HG03280 (cell line): ENCODE data around the gene CHRD.

ENCODE experiments used
- ATAC-seq: cut with Tn5 transposase; IDR thresholded peaks from one replicate; pipeline ENCODE4 v1.9.1; 2021; ENCODE audit warnings: mild to moderate bottlenecking, moderate library complexity; ENCODE audit not compliant: unreplicated experiment

CHRD gene

GRCh38 chr3:184360929-184361531 lies 18.8 kb upstream of the CHRD start:
- ATAC-seq = no peak

DNA sequence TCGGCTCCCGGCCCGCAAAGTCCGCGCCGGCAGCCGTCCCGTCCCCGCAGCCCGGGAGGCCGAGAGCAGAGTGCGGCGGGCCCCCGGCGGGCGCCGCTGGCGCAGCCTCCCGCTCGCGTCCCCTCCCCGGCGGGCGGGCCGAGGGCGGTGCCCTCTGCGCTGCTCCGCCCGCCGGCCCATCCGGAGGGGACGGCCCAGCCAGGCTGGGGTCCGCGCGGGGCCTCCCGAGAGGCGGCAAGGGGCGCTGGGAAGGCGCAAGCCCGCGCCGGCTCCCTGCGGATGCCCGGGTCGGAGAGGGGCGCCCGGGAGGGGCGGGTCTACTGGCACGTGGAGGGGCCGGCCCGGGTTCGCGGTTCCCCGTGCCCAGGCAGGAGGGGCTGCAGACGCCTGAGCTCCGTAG lies 18.3 kb upstream of the CHRD start, which contains the start of the genes CLCN2 and POLR2H:
CLCN2 (minus strand) TSS at position 74 of the 400 bp plus-strand sequence. CDS start 126 bp downstream, outside the sequence.
POLR2H (plus strand) TSS at position 179 of the 400 bp plus-strand sequence. CDS start 1,783 bp downstream, outside the sequence.
- ATAC-seq = peak; percentile 36

- ATAC-seq = peak; percentile 6
Observed at GRCh38 chr3:184361932-184362667, 17.8 kb upstream of the CHRD start.

GRCh38 chr3:184362668-184363546 lies 16.9 kb upstream of the CHRD start:
- peak; percentile 89 for ATAC-seq

- ATAC-seq = no peak
Observed at GRCh38 chr3:184366619-184367289, 13.1 kb upstream of the CHRD start.

DNA sequence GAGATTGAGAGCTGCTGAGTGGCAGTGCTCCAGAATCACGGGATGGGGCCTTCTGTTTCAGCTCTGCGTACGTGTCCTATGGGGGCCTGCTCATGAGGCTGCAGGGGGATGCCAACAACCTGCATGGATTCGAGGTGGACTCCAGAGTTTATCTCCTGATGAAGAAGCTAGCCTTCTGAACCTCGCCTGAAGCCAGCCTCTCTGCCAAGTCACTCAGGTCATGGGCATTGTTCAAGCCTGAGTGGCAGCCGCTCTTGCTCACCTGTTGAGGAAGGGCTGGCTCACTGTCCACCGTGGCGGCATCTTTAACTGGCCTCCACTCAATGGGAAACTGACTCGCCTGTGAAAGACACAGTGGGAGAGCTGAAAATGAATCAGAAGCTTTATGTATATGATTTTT lies 11.7 kb upstream of the CHRD start:
- ATAC-seq = no peak

DNA sequence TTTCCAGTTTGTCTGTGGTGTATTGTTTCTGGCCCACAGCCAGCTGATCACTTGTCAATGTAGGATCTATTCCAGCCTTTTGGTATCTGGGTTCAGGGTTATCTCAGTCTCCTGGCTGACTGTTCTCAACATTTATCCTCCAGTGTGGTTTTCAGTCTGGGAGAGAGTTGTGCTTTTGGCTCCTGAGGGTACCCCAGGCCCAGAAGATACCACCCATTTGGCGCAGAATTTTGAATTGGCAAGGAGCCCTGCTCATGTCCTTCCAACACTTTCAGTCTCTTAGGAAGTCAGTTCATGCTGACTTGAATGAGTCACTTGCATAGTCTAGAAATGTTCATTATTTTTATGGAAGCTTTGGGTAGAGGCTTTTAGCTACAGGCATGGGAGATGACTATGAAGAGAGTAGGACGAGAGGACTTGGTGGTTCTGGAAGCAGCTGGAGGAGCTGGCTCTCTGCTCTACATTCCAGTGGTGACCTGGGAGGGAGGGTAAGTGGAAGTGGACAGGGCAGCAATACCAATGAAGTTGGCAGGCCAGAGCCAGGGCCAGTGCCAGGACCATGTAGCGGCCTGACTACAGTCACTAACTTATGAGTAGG lies 11.2 kb upstream of the CHRD start:
- no peak for ATAC-seq

- ATAC-seq = no peak
Observed at GRCh38 chr3:184371570-184372018, 8.3 kb upstream of the CHRD start.

DNA sequence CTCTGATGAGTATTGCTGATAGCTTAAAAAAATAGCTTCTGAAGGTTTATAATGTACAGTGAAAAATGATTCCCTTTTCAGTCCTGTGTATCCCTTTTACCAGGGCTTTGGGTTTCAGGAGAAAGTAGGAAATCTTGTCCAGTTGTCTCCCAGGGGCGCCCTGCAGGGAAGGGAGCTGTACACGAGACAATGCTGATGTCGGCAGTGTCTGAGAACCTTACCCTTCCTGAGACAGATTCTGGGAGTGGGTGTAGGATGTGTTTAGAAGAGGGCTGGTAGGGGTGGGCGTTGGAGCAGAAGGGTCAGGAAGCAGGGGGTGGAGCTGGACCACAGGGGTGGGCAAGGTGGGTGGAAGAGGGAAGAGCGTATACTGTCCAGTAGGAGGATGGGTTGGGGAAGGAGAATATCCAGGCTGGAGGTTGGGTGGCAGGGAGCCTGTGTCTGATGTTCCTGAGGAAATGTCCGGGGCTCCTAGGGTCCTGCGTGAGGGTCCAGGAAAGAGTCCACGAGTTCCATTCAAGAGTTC lies 7.5 kb upstream of the CHRD start:
- ATAC-seq = no peak

DNA sequence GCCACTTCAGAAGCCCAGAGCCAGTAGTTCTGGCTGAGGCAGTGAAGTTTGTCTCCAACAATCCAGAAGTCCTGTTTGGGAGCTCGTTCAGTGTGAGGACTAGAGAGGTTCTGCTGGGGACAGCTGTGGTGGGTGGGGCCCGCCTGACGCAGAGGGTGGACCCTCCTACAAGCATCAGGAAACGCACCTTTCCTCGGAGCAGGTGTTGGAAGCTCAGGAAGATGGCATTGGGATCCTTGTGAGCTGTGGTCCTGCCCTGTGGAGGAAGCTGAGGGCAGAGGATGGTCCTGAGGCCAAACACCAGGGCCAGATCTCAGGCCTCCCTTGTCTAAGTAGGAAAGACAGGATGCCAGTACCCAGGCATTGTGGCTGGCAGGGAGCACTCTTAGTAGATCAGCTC lies 6.9 kb upstream of the CHRD start:
- no peak for ATAC-seq

GRCh38 chr3:184373422-184373821 lies 6.4 kb upstream of the CHRD start:
- ATAC-seq = no peak

GRCh38 chr3:184375747-184376461 lies 4.0 kb upstream of the CHRD start:
- ATAC-seq = no peak

GRCh38 chr3:184377374-184377773 lies 2.5 kb upstream of the CHRD start:
- no peak for ATAC-seq

DNA sequence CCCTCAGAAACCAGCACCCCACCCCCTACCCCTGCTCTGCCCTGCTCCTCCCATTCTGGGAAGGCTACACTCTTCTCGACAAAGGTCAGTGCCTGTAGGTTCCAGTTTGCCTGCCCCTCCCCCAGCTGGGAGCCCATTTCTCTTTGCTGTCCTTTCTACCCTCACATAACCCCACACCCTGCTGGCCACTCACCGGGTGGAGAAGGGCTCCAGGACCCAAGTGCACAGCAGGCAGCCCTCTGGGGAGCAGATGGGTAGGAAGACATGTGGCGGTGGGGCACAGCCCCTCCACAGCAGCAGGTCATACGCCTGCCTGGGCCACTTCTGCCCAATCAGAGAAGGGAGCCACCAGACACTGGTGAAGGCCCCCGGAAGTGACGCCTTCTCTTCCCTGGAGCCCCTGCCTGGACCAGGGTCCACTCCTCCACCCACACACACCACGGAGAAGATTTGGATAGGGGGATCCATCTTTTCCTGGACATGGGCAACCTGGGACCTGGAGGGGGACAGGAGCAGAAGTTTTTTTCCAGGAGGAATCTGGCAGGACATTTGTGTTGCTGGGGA lies 1.9 kb upstream of the CHRD start, which contains the start of gene THPO:
THPO (minus strand) TSS at position 326 of the 564 bp plus-strand sequence. CDS start 1,948 bp downstream, outside the sequence.
- no peak for ATAC-seq

DNA sequence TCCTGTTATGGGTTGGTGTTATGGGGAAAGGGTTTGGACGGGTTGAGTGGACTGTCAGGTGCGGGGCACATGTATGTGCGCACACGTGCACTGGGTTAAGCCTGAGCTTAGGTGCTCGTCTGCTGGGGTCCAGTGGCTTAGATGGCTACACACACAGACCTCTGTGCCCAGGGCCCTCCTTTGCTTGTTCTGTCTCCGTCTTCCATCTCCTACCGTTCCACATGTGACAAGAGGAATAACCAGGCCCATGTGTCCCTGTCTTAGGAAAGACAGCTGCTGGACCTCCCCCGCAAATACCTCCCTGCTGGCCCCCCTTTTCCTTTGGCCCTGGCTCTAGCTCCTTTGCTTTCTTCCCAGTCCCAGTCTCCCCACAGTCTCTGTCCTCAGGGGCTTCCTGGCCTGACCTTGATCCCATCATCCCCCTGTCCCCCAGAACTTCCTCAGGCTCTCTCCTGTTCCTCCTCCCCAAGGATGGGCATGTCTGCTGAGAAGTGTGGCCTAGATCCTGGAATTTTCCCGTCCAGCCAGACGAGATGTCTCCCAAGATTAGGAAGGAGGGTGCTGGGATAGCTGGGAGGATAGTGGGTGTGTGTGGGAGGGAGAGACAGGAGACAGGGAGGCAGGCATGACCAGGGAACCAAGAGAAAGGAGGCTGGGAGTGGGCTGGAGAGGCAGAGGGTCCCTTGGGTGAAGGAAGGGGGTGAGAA lies 1.1 kb upstream of the CHRD start:
- no peak for ATAC-seq

DNA sequence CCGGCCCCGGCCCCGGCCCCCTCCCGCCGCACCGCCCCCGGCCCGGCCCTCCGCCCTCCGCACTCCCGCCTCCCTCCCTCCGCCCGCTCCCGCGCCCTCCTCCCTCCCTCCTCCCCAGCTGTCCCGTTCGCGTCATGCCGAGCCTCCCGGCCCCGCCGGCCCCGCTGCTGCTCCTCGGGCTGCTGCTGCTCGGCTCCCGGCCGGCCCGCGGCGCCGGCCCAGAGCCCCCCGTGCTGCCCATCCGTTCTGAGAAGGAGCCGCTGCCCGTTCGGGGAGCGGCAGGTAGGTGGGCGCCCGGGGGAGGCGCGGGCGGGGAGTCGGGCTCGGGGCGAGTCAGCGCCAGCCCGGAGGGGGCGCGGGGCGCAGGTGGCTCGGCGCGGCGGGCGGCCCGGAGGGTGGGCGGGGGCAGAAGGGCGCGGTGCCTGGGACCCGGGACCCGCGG lies 352 bp downstream of the CHRD start:
- no peak for ATAC-seq

DNA sequence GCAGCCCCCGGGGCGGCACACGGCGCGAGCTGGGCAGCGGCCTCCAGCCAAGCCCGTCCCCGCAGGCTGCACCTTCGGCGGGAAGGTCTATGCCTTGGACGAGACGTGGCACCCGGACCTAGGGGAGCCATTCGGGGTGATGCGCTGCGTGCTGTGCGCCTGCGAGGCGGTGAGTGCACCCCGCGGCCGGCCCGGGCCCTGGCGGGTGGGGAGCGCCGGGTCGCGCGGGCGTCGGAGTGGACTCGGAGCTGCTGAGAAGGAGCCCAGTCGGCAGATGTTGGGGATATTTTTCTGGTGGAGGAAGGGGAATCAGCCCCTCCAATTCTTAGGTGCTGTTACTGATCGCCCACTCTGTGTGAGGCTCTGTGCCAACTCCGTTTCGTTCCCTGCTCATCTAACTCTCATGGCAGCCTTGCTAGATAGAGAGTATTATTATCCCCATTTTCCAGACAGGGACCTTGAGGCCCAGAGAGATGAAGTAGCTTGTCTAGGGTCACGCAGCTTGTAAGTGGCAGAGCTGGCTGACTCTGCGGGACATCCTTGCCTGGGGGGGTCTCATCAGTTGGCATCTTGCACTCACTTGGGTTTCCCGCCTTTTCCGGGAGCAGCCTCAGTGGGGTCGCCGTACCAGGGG lies 890 bp downstream of the CHRD start:
- ATAC-seq = no peak
